ENCODE data around the gene USP6NL.

USP6NL gene

GRCh38 chr10:11424456-11425295 is 186.8 kb downstream of the USP6NL start:
- Mint-ChIP-seq H3K4me3 (no peak overlapping the region), H3K36me3 (ENCODE audit: insufficient read depth) (peaks cover 5% of the 10 kb centered on the region), H3K27me3 (no peaks in the 10 kb centered on the region), H3K4me1 (ENCODE audit: low read depth in 2 of 2) (peaks cover 17 to 21% of the 10 kb centered on the region in 2 donors), H3K9me3 (peaks cover 7 to 11% of the 10 kb centered on the region in 2 donors), H3K27ac (peak overlapping the region in 1 of 2 donors; percentile 76)
- DNase-seq: no peak
- no peak for ATAC-seq (replicated peaks)

DNA sequence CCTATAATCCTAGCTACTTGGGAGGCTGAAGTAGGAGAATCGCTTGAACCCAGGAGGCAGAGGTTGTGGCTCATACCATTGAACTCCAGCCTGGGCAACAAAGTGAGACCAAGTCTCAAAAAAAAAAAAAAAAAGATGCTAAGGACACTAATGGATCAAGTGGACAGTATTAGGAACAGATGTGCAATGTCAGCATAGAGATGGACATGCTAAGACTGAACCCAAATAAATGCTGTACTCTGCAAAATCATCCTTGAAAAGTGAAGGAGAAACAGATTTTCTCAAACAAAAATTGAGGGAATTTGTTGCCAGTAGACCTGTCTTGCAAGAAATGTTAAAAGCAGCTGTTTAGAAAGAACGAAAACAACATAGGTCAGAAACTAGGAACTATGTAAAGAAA is 194.5 kb downstream of the USP6NL start:
- H3K36me3 Mint-ChIP-seq (ENCODE audit: insufficient read depth): peaks cover 3% of the 10 kb centered on the region
- H3K4me1 Mint-ChIP-seq (ENCODE audit: low read depth in 2 of 2): peaks cover 0 to 2% of the 10 kb centered on the region in 2 donors
- H3K27me3 Mint-ChIP-seq: no peaks in the 10 kb centered on the region
- H3K9me3 Mint-ChIP-seq: peaks cover 9 to 18% of the 10 kb centered on the region in 2 donors
- H3K27ac Mint-ChIP-seq: no peak overlapping the region
- no peak overlapping the region for H3K4me3 Mint-ChIP-seq
- no peak for ATAC-seq (replicated peaks)
- DNase-seq: no peak

DNA sequence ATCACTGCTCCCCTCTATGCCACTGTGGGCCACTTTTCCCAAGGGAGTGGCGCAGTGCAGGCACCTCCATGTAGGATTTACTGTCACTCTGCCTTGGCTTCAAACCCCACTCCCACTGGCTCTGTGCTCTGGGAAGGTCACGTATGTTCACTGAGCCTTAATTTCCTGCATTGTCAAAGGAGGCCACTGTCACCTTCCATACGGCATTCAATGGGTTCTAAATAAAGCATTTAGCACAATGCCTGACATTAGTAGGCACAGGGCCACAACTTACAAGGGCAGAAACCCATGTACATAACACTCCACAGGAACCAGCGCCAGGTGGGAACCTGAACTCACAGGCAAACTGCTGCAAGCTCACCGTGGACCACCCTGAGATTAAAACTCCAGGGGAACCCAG is 196.4 kb downstream of the USP6NL start:
- peaks cover 9 to 18% of the 10 kb centered on the region in 2 donors for H3K9me3 Mint-ChIP-seq
- H3K4me3 Mint-ChIP-seq: no peak overlapping the region
- no peaks in the 10 kb centered on the region for H3K36me3 Mint-ChIP-seq (ENCODE audit: insufficient read depth)
- H3K4me1 Mint-ChIP-seq (ENCODE audit: low read depth in 2 of 2): peaks cover 0 to 2% of the 10 kb centered on the region in 2 donors
- no peaks in the 10 kb centered on the region for H3K27me3 Mint-ChIP-seq
- ATAC-seq (replicated peaks): no peak
- H3K27ac Mint-ChIP-seq: peak overlapping the region in 1 of 2 donors; percentile 31
- DNase-seq: no peak

DNA sequence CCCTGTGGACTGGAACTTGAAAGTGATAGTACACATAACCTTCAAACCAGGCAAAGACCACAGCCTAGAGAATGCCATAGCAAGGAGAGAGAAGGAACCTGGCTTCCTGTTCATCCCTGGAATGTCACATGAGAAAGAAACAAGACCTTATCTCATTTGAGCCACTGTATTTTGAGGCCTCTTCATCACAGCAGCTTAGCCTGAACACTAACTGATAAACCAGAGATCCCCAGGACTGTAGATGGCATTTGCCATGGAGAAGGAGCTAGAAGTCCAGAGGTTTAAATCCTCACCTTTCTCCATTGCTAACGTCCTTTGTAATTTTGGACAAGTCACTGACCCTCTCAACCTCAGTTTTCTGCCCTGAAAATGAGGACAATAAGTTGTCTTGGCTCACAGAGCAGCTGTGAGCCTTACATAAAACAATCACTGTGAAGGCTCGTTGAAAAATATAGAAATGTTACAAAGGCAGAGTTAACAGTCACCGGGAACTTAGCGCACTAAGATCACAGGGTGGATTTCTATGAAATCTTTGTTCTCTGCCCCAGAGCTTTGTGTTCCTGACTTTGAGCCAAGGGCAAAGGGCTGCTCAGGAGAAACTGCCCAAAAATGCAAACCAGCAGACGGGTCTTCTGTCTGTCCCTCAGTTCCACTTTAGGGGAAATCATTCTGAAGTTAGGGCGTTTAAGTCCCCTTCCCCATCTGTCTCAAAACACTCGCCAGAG is 197.0 kb downstream of the USP6NL start:
- no peak overlapping the region for H3K4me3 Mint-ChIP-seq
- H3K9me3 Mint-ChIP-seq: peaks cover 6 to 12% of the 10 kb centered on the region in 2 donors
- no peak overlapping the region for H3K27ac Mint-ChIP-seq
- no peaks in the 10 kb centered on the region for H3K27me3 Mint-ChIP-seq
- DNase-seq (no peak), ATAC-seq (replicated peaks) (no peak)
- peaks cover 0 to 2% of the 10 kb centered on the region in 2 donors for H3K4me1 Mint-ChIP-seq (ENCODE audit: low read depth in 2 of 2)
- no peaks in the 10 kb centered on the region for H3K36me3 Mint-ChIP-seq (ENCODE audit: insufficient read depth)

DNA sequence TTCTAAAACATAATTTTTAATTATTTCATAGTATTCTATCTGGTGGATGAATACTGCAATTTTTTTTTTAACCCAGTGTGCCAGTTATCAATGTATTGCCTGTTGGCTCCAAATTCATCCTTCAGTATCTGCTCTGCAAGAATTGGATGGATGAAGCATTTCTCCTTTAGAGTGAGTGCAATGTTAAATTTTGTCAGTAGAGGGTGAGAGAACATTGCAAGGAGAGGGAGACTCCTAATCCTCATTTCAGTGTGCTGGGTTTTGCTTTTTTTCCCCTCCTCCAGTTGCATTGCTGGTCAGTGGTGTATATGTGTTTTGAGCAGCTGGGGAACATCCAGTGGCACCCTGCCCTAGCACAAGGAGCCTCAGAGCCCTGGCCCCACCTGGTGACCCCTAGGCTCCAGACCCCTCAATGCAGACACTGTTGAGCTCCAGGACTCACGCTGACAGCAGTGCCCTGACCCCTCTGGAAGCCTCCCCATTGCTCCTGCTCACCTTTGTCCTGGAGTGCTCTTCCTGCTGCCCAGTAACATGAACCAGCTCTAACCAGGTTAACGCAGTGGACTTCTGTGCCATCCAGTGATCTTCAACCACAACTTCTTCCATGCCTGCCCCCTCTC is 199.4 kb downstream of the USP6NL start:
- H3K4me1 Mint-ChIP-seq (ENCODE audit: low read depth in 2 of 2): peaks cover 8 to 14% of the 10 kb centered on the region in 2 donors
- no peaks in the 10 kb centered on the region for H3K27me3 Mint-ChIP-seq
- no peak overlapping the region for H3K27ac Mint-ChIP-seq
- no peak for ATAC-seq (replicated peaks)
- no peak overlapping the region for H3K4me3 Mint-ChIP-seq
- peaks cover 6 to 16% of the 10 kb centered on the region in 2 donors for H3K9me3 Mint-ChIP-seq
- no peak for DNase-seq
- no peaks in the 10 kb centered on the region for H3K36me3 Mint-ChIP-seq (ENCODE audit: insufficient read depth)

GRCh38 chr10:11409357-11409756 is 202.1 kb downstream of the USP6NL start:
- DNase-seq: no peak
- Mint-ChIP-seq H3K27ac (no peak overlapping the region), H3K4me1 (ENCODE audit: low read depth in 2 of 2) (peaks cover 20 to 30% of the 10 kb centered on the region in 2 donors)

GRCh38 chr10:11407939-11408338 is 203.5 kb downstream of the USP6NL start:
- peak in 2 of 3 experiments; percentile 8 to 16 for DNase-seq
- H3K27ac Mint-ChIP-seq: peak overlapping the region; percentile 87 to 88
- no peaks in the 10 kb centered on the region for H3K27me3 Mint-ChIP-seq
- peak overlapping the region; percentile 18 to 62 for H3K4me3 Mint-ChIP-seq
- H3K4me1 Mint-ChIP-seq (ENCODE audit: low read depth in 2 of 2): peaks cover 24 to 35% of the 10 kb centered on the region in 2 donors
- peak; percentile 22 for ATAC-seq (replicated peaks)
- peaks cover 6 to 16% of the 10 kb centered on the region in 2 donors for H3K9me3 Mint-ChIP-seq
- peaks cover 10% of the 10 kb centered on the region for H3K36me3 Mint-ChIP-seq (ENCODE audit: insufficient read depth)

More at GRCh38 chr10:11409357-11409756, 202.1 kb downstream of the USP6NL start:
- Mint-ChIP-seq H3K9me3 (peaks cover 6 to 16% of the 10 kb centered on the region in 2 donors), H3K4me3 (no peak overlapping the region), H3K36me3 (ENCODE audit: insufficient read depth) (peaks cover 5% of the 10 kb centered on the region), H3K27me3 (no peaks in the 10 kb centered on the region)
- no peak for ATAC-seq (replicated peaks)

DNA sequence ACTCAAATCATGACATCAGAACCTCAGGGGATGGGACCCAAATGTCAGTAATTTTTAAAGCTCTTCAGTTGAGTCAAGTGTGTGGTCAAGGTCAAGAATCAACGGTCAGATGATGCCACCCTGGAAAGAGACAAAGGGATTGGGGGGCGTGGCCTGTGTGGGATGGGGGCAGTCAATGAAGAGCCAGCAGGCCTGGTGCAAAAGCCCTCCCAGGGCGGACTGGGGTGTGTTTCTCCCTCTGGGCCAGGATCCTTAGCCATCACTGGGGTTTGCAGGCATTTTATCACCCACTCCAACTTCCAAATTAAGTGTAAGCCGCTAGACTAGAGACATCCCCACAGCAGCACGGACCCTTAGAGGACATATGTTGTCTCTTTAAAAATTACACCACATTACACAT is 204.7 kb downstream of the USP6NL start:
- H3K27ac Mint-ChIP-seq: peak overlapping the region; percentile 87 to 88
- H3K9me3 Mint-ChIP-seq: peaks cover 2 to 8% of the 10 kb centered on the region in 2 donors
- peaks cover 35 to 43% of the 10 kb centered on the region in 2 donors for H3K4me1 Mint-ChIP-seq (ENCODE audit: low read depth in 2 of 2)
- H3K4me3 Mint-ChIP-seq: peak overlapping the region in 1 of 2 donors; percentile 5
- DNase-seq: no peak
- H3K27me3 Mint-ChIP-seq: no peaks in the 10 kb centered on the region
- no peak for ATAC-seq (replicated peaks)
- H3K36me3 Mint-ChIP-seq (ENCODE audit: insufficient read depth): peaks cover 11% of the 10 kb centered on the region

GRCh38 chr10:11404901-11405300 is 206.5 kb downstream of the USP6NL start:
- peak overlapping the region in 1 of 2 donors; percentile 39 for H3K4me3 Mint-ChIP-seq
- peaks cover 54 to 62% of the 10 kb centered on the region in 2 donors for H3K4me1 Mint-ChIP-seq (ENCODE audit: low read depth in 2 of 2)
- H3K9me3 Mint-ChIP-seq: peaks cover 2 to 8% of the 10 kb centered on the region in 2 donors
- no peaks in the 10 kb centered on the region for H3K27me3 Mint-ChIP-seq
- peaks cover 11% of the 10 kb centered on the region for H3K36me3 Mint-ChIP-seq (ENCODE audit: insufficient read depth)
- no peak for DNase-seq
- H3K27ac Mint-ChIP-seq: peak overlapping the region in 1 of 2 donors; percentile 47
- ATAC-seq (replicated peaks): no peak
